NCI-H1092 (cell line): Measurements from ENCODE around the gene PHGDH.

Source experiments
- DNase-seq: peaks from one replicate; lab custom pipeline; 2025; lab: John Stamatoyannopoulos, UW

Gene PHGDH

GRCh38 chr1:119732465-119733168 lies 20.9 kb downstream of the PHGDH start:
- DNase-seq = no peak

GRCh38 chr1:119733754-119734153 lies 22.0 kb downstream of the PHGDH start:
- no peak for DNase-seq

GRCh38 chr1:119735217-119735616 lies 23.5 kb downstream of the PHGDH start:
- DNase-seq = no peak

GRCh38 chr1:119736649-119737039 lies 24.9 kb downstream of the PHGDH start:
- DNase-seq = no peak

GRCh38 chr1:119737040-119737682 lies 25.4 kb downstream of the PHGDH start:
- DNase-seq = no peak

- DNase-seq = no peak
Measured at GRCh38 chr1:119738100-119738720, 26.5 kb downstream of the PHGDH start.

- DNase-seq = no peak
Measured at GRCh38 chr1:119739150-119739549, 27.4 kb downstream of the PHGDH start.

- DNase-seq = no peak
Measured at GRCh38 chr1:119740261-119740660, 28.5 kb downstream of the PHGDH start.

GRCh38 chr1:119740896-119741780 lies 29.4 kb downstream of the PHGDH start:
- DNase-seq = no peak

- DNase-seq = no peak
Measured at GRCh38 chr1:119742202-119742601, 30.5 kb downstream of the PHGDH start.

GRCh38 chr1:119742677-119743076 lies 30.9 kb downstream of the PHGDH start:
- DNase-seq = no peak

- DNase-seq = no peak
Measured at GRCh38 chr1:119743308-119743707, 31.6 kb downstream of the PHGDH start.

GRCh38 chr1:119743776-119744597 lies 32.3 kb downstream of the PHGDH start:
- peak; percentile 22 for DNase-seq

- no peak for DNase-seq
Measured at GRCh38 chr1:119744598-119744942, 32.8 kb downstream of the PHGDH start.

- no peak for DNase-seq
Measured at GRCh38 chr1:119745034-119745433, 33.3 kb downstream of the PHGDH start.

- no peak for DNase-seq
Measured at GRCh38 chr1:119747451-119747850, 35.7 kb downstream of the PHGDH start.

GRCh38 chr1:119748040-119748439 lies 36.3 kb downstream of the PHGDH start:
- DNase-seq = no peak

- no peak for DNase-seq
Measured at GRCh38 chr1:119752592-119752991, 40.9 kb downstream of the PHGDH start.

- no peak for DNase-seq
Measured at GRCh38 chr1:119758584-119758983, 46.9 kb downstream of the PHGDH start.

- no peak for DNase-seq
Measured at GRCh38 chr1:119762409-119762808, 50.7 kb downstream of the PHGDH start.

GRCh38 chr1:119762953-119763352 lies 51.2 kb downstream of the PHGDH start:
- DNase-seq = no peak

- DNase-seq = no peak
Measured at GRCh38 chr1:119764220-119764619, 52.5 kb downstream of the PHGDH start.
